Measurements from ENCODE around the gene CACNA1H.

- no peak for TF ChIP-seq CTCF (IDR thresholded peaks at IDR 0.05; ENCODE audit: control extremely low read depth in 1 of 3, insufficient read depth in 1 of 3, low read depth in 1 of 3, low read length in 3 of 3)
- TF ChIP-seq RNF2 (IDR thresholded peaks at IDR 0.05; ENCODE audit: borderline replicate concordance, low read depth, low read length, missing control alignments, poor library complexity, severe bottlenecking), result no peak
- no peak for TF ChIP-seq CEBPB (IDR thresholded peaks at IDR 0.05; ENCODE audit: low read depth, low read length)
- TF ChIP-seq JUN (IDR thresholded peaks at IDR 0.05; ENCODE audit: low read depth, low read length), result no peak
- no peak for TF ChIP-seq POLR2A (IDR thresholded peaks at IDR 0.05; ENCODE audit: control extremely low read depth in 1 of 2, low read depth in 2 of 2, low read length in 2 of 2)
These were observed 18.0 kb upstream of the CACNA1H start for GRCh38 chr16:1134776-1135458.
